Bronchial epithelial cell (primary cell): ENCODE measurements around the gene FAAP24. TPM values are rescaled to one million over a fixed set of nuclear protein-coding genes. Genes with fewer than 3 reads are reported as not detected.

Experiments used
- DNase-seq: peaks from one replicate; pipeline ENCODE4 v3.0.0-alpha.2; 2010; ENCODE audit warnings: low read depth
- FAIRE-seq: peaks from 2 replicates; lab custom pipeline; 2011; peaks lifted over from hg19 to GRCh38; lab: Jason Lieb, UNC
- H3K27me3 ChIP-seq: 2 replicates; pipeline ENCODE4 v1.5.1; 2011; ENCODE audit warnings: low read length; ENCODE audit not compliant: control insufficient read depth, insufficient read depth
- H3K36me3 ChIP-seq: 2 replicates; pipeline ENCODE4 v1.5.1; 2011; ENCODE audit warnings: low read length; ENCODE audit not compliant: control insufficient read depth, insufficient read depth
- H3K4me3 ChIP-seq: 2 replicates; pipeline ENCODE4 v1.5.1; 2011; ENCODE audit warnings: mild to moderate bottlenecking, low read depth, low read length, control low read depth
- total RNA-seq: library from RNA; depleted of rRNA; stranded (reverse); fragments of >200 nt; gene quantifications from 2 replicates; pipeline ENCODE4 v1.2.1, GENCODE V29; 2014
- TF ChIP-seq, protein P1 (sequence below): IDR thresholded peaks from 2 replicates; pipeline ENCODE4 v1.5.1; 2011; ENCODE audit warnings: mild to moderate bottlenecking, moderate library complexity, low read length, control low read depth, inconsistent platforms; ENCODE audit not compliant: insufficient read depth, severe bottlenecking

The FAAP24 gene, protein sequence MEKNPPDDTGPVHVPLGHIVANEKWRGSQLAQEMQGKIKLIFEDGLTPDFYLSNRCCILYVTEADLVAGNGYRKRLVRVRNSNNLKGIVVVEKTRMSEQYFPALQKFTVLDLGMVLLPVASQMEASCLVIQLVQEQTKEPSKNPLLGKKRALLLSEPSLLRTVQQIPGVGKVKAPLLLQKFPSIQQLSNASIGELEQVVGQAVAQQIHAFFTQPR
- total RNA-seq = 0.79 and 1.0 TPM in 2 replicates

DNA sequence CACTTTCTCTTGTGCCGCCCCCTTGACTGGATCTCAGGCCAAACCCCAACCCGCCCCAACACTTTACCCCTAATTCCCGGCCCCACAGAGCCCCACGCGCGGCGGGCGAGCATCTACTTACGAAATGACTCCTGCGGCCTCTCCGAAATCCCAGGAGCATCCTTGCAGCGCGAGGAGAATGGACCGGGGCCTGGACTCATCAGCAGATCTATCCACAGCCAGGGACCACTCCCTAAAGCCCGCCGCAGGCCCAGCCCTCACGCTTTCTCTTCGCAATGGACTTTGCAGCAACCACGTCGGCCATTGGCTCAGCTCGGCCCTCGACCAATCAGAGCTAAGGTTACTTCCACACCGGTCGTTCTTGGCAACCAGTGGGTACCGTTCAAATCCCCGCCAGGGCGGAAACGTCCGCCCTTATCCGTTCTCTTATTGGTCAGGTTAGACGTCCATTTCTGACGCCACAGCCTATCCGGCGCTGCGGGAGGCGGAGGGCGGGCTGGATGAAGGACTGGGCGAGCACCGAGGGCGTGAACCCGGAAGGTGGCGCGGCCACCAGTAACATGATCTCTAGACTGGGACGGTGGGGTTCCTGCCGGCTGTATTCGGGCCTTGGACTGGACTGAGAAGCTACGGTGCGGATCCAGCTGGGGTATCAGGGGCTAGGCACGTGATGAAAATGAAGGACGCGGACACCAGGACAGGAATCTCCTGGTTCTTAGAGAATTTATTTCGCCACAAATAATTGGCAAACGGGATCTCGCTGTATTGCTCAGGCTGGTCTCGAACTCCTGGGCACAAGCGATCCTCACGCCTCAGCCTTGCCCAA is at the start of gene FAAP24, which contains the start of gene CEP89:
FAAP24 (plus strand) TSS at position 528 of the 826 bp plus-strand sequence. CDS start 955 bp downstream, outside the sequence.
CEP89 (minus strand) TSS at position 244 of the 826 bp plus-strand sequence; CDS start at position 160, 84 bp downstream.
- no peaks in the 10 kb centered on the region for H3K27me3 ChIP-seq
- DNase-seq (peak; percentile 97), FAIRE-seq (peak; percentile 55)
- peak within 1 kb of the TSS; percentile 79 for H3K4me3 ChIP-seq
- H3K36me3 ChIP-seq = no peaks in the 10 kb centered on the region
- TF ChIP-seq, protein P1, sequence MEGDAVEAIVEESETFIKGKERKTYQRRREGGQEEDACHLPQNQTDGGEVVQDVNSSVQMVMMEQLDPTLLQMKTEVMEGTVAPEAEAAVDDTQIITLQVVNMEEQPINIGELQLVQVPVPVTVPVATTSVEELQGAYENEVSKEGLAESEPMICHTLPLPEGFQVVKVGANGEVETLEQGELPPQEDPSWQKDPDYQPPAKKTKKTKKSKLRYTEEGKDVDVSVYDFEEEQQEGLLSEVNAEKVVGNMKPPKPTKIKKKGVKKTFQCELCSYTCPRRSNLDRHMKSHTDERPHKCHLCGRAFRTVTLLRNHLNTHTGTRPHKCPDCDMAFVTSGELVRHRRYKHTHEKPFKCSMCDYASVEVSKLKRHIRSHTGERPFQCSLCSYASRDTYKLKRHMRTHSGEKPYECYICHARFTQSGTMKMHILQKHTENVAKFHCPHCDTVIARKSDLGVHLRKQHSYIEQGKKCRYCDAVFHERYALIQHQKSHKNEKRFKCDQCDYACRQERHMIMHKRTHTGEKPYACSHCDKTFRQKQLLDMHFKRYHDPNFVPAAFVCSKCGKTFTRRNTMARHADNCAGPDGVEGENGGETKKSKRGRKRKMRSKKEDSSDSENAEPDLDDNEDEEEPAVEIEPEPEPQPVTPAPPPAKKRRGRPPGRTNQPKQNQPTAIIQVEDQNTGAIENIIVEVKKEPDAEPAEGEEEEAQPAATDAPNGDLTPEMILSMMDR = no peak

DNA sequence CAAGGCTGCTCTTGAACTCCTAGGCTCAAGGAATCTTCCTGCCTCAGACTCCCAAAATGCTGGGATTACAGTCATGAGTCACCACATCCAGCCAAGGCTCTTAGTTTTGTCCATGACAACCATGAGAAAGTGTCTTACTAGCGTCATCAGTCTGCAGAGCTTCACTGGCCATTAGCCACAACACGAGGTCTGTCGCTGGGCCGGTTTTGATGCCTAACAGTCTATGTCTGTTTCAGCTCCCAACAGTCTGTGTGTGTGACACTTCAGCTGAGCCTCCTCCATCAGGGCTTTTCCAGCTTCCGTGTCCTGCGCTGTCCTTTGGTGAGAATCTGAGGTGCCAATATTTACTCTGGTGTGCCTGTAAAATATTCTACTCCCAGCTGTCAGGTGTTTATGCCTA is 47.8 kb upstream of the FAAP24 start:
- TF ChIP-seq, protein P1 = no peak
- DNase-seq (no peak), FAIRE-seq (no peak)
- no peak overlapping the region for H3K4me3 ChIP-seq
- no peaks in the 10 kb centered on the region for H3K27me3 ChIP-seq
- H3K36me3 ChIP-seq = peaks cover 4% of the 10 kb centered on the region

DNA sequence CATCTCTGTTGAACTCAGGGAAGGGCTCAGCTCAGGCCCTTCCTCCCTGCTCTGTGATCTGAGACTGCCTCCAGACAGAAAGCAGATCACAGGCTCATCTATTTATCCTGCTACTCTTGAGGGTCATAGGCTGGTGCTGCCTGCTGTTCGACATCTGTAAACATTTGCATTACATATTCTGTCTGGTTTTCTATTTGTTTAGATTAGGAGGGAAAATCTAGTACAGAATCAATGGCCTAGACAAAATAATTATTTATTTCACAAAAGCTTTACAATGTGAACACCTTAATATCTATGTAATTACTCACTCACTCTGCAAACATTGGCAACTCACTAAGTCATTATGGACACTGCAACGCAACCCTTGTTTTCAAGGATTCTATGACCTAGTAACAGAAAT is 43.2 kb upstream of the FAAP24 start:
- peak; percentile 86 for DNase-seq

DNA sequence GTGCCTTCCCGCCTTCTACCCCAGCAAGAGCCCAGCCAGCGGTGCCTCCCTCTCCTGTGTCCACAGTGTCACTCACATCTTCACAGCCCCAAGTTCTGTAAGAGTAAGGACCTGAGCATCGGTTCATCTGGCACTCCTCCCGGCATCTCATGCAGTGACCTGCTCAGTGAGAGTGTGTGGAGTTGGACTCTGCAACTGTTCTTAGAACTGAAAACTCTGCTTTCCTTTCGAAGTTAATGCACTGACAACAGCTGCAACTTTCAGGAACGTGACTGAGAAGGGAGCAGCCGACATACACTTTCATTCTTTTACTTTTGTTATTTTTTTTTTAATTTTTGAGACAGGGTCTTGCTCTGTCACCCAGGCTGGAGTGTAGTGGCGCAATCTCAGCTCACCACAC is 41.5 kb upstream of the FAAP24 start:
- TF ChIP-seq, protein P1 = no peak
- no peaks in the 10 kb centered on the region for H3K27me3 ChIP-seq
- DNase-seq (no peak), FAIRE-seq (peak; percentile 28)
- peaks cover 1% of the 10 kb centered on the region for H3K36me3 ChIP-seq
- H3K4me3 ChIP-seq = no peak overlapping the region

More for the DNA sequence above, 43.2 kb upstream of the FAAP24 start:
- H3K4me3 ChIP-seq = no peak overlapping the region
- TF ChIP-seq, protein P1 = no peak
- FAIRE-seq = no peak
- H3K27me3 ChIP-seq = no peaks in the 10 kb centered on the region
- H3K36me3 ChIP-seq = peaks cover 4% of the 10 kb centered on the region

DNA sequence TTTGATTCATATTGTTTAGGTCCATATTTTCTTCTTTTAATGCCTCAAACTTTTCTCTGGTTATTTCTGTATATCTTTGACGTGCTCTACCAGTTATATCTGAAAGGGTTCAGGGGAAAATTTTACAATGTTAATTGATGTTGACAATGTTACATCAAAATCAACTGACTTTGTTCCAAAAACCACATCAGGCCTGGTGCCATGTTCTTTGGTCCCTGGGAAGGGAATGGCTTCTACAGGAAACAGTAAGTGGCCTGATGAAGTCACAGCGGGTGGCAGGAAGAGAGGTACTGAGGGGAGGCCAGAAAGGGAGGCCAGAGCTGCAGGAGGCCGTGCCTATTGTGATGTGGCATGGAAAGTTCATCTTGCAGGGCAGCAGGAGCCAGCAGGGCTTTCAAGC is 38.5 kb upstream of the FAAP24 start:
- H3K4me3 ChIP-seq = no peak overlapping the region
- TF ChIP-seq, protein P1 = no peak
- H3K27me3 ChIP-seq = no peaks in the 10 kb centered on the region
- no peak for DNase-seq
- H3K36me3 ChIP-seq = peaks cover 5% of the 10 kb centered on the region
- FAIRE-seq = peak; percentile 32
